GM23338 (cell line): ENCODE results near the gene ROCK1. TPM values are rescaled to one million over a fixed set of nuclear protein-coding genes. Genes with fewer than 3 reads are reported as not detected.

Experiments used
- ATAC-seq: fragments of 200-7000 bp; cut with Tn5 transposase; 3 replicates; pipeline ENCODE4 v1.9.1; 2020
- DNase-seq: peaks from one replicate; pipeline ENCODE4 v3.0.0-alpha.2; 2015; ENCODE audit warnings: low spot score
- H2AFZ ChIP-seq: fragments of 200-600 bp; sonication (generic); 2 replicates; pipeline ENCODE4 v1.8.0; 2016; ENCODE audit warnings: antibody characterized with exemption, mild to moderate bottlenecking, moderate library complexity
- H3F3A ChIP-seq: fragments of 200-600 bp; sonication (generic); replicated peaks from 2 replicates; pipeline ENCODE4 v1.8.0; 2017; ENCODE audit warnings: antibody characterized with exemption, mixed run types, low read depth
- H3K27ac ChIP-seq: fragments of 200-600 bp; sonication (generic); 2 replicates; pipeline ENCODE4 v1.6.1; 2016; ENCODE audit warnings: low read depth
- H3K27me3 ChIP-seq: fragments of 200-600 bp; sonication (generic); 2 replicates; pipeline ENCODE4 v1.8.0; 2016; ENCODE audit warnings: mild to moderate bottlenecking, mixed run types, moderate library complexity; ENCODE audit not compliant: insufficient read depth
- H3K36me3 ChIP-seq: fragments of 200-600 bp; sonication (generic); 2 replicates; pipeline ENCODE4 v1.8.0; 2016; ENCODE audit warnings: mild to moderate bottlenecking; ENCODE audit not compliant: insufficient read depth
- H3K4me1 ChIP-seq: fragments of 200-600 bp; sonication (generic); 2 replicates; pipeline ENCODE4 v1.8.0; 2016; ENCODE audit warnings: mild to moderate bottlenecking, moderate library complexity; ENCODE audit not compliant: insufficient read depth
- H3K4me2 ChIP-seq: fragments of 200-600 bp; sonication (generic); 2 replicates; pipeline ENCODE4 v1.7.1; 2017; ENCODE audit warnings: mixed run types
- H3K4me3 ChIP-seq: fragments of 200-600 bp; sonication (generic); 2 replicates; pipeline ENCODE4 v1.6.1; 2016; ENCODE audit warnings: mixed run types
- H3K79me2 ChIP-seq: fragments of 200-600 bp; sonication (generic); replicated peaks from 2 replicates; pipeline ENCODE4 v1.8.0; 2017; ENCODE audit warnings: mild to moderate bottlenecking; ENCODE audit not compliant: insufficient read depth
- H3K9me2 ChIP-seq: fragments of 200-600 bp; sonication (generic); 2 replicates; pipeline ENCODE4 v1.8.0; 2017; ENCODE audit not compliant: insufficient read depth
- H4K20me1 ChIP-seq: fragments of 200-600 bp; sonication (generic); replicated peaks from 2 replicates; pipeline ENCODE4 v1.8.0; 2017; ENCODE audit warnings: mild to moderate bottlenecking; ENCODE audit not compliant: insufficient read depth
- H3K27ac Mint-ChIP-seq: 2 replicates; pipeline ENCODE4 v1.8.0; 2020; ENCODE audit warnings: inconsistent platforms, mild to moderate bottlenecking, moderate library complexity, mixed read lengths
- H3K27me3 Mint-ChIP-seq: 3 replicates; pipeline ENCODE4 v1.8.0; 2022; ENCODE audit warnings: low read depth, mild to moderate bottlenecking, moderate library complexity, mixed read lengths, inconsistent platforms; ENCODE audit not compliant: insufficient read depth, poor library complexity
- H3K36me3 Mint-ChIP-seq: 3 replicates; pipeline ENCODE4 v1.8.0; 2021; ENCODE audit warnings: low read depth, mild to moderate bottlenecking, inconsistent platforms, moderate library complexity, mixed read lengths
- H3K4me1 Mint-ChIP-seq: 3 replicates; pipeline ENCODE4 v1.8.0; 2020; ENCODE audit warnings: mild to moderate bottlenecking, inconsistent platforms, mixed read lengths
- H3K4me3 Mint-ChIP-seq: 3 replicates; pipeline ENCODE4 v1.8.0; 2021; ENCODE audit warnings: moderate library complexity, mild to moderate bottlenecking, inconsistent platforms, mixed read lengths
- H3K9me3 Mint-ChIP-seq: 3 replicates; pipeline ENCODE4 v1.8.0; 2020; ENCODE audit warnings: moderate library complexity, mild to moderate bottlenecking, inconsistent platforms, mixed read lengths
- CREB1 ChIP-seq: fragments of 250-450 bp; sonication (Bioruptor Pico); IDR thresholded peaks from 2 replicates; pipeline ENCODE4 v1.5.0; 2020; ENCODE audit warnings: low read depth, mild to moderate bottlenecking, moderate library complexity
- ETS1 ChIP-seq: IDR thresholded peaks from 2 replicates; pipeline ENCODE4 v1.6.1; 2016; ENCODE audit warnings: antibody characterized with exemption
- EZH2 ChIP-seq: fragments of 200-600 bp; sonication (generic); IDR thresholded peaks from one replicate; pipeline ENCODE4 v1.8.0; 2017; ENCODE audit warnings: antibody characterized with exemption, mild to moderate bottlenecking, low read depth; ENCODE audit not compliant: unreplicated experiment
- EZH2phosphoT487 ChIP-seq: fragments of 200-600 bp; sonication (generic); IDR thresholded peaks from one replicate; pipeline ENCODE4 v1.8.1; 2018; ENCODE audit warnings: antibody characterized with exemption; ENCODE audit not compliant: unreplicated experiment
- POLR2AphosphoS5 ChIP-seq: IDR thresholded peaks from 2 replicates; pipeline ENCODE4 v1.6.1; 2016; ENCODE audit warnings: antibody characterized with exemption, low read depth
- ZNF462 ChIP-seq: fragments of 250-450 bp; sonication (Bioruptor Pico); IDR thresholded peaks from 2 replicates; pipeline ENCODE4 v1.5.0; 2020; ENCODE audit warnings: mild to moderate bottlenecking, moderate library complexity
- polyA plus RNA-seq: library from polyadenylated mRNA; unstranded; fragments of >200 nt; fragmentation: Nextera tagmentation; extraction: Ambion mirVana; gene quantifications from 2 replicates; pipeline ENCODE4 v1.2.1, GENCODE V29; 2016
- total RNA-seq: library from RNA; depleted of rRNA; stranded (reverse); fragments of >200 nt; shearing (Covaris generic); gene quantifications from 2 replicates; pipeline ENCODE4 v1.2.3, GENCODE V29; 2014

Gene ROCK1
- total and polyA plus RNA-seq, 2 experiments from 2014 or later = 37.2 to 42.8 TPM

- Histone ChIP-seq H3K27ac (no peak overlapping the region), H3K79me2 (peaks cover 2% of the 10 kb centered on the region; the same call in 1 of the 2 replicates), H3K4me1 (no peaks in the 10 kb centered on the region), H2AFZ (no peak overlapping the region), H4K20me1 (no peaks in the 10 kb centered on the region), H3F3A (no peaks in the 10 kb centered on the region), H3K9me2 (no peaks in the 10 kb centered on the region), H3K27me3 (no peaks in the 10 kb centered on the region), H3K4me2 (no peak overlapping the region), H3K4me3 (no peak overlapping the region), H3K36me3 (peaks cover 11% of the 10 kb centered on the region; the same call in 1 of the 2 replicates)
- H3K9me3 Mint-ChIP-seq = no peaks in the 10 kb centered on the region
- H3K27me3 Mint-ChIP-seq = no peaks in the 10 kb centered on the region
- H3K4me1 Mint-ChIP-seq = no peaks in the 10 kb centered on the region
- no peak overlapping the region for H3K4me3 Mint-ChIP-seq
- TF ChIP-seq EZH2 (no peak), ETS1 (no peak), POLR2AphosphoS5 (no peak), EZH2phosphoT487 (no peak), ZNF462 (CRISPR knock-in tag) (no peak), CREB1 (CRISPR knock-in tag) (no peak)
- no peak overlapping the region for H3K27ac Mint-ChIP-seq
- H3K36me3 Mint-ChIP-seq = peaks cover 18% of the 10 kb centered on the region
- no peak for ATAC-seq
- DNase-seq = no peak
Measured at GRCh38 chr18:20975077-20975476, 136.5 kb downstream of the ROCK1 start.
